ENCODE results near the gene GPX5.

DNA sequence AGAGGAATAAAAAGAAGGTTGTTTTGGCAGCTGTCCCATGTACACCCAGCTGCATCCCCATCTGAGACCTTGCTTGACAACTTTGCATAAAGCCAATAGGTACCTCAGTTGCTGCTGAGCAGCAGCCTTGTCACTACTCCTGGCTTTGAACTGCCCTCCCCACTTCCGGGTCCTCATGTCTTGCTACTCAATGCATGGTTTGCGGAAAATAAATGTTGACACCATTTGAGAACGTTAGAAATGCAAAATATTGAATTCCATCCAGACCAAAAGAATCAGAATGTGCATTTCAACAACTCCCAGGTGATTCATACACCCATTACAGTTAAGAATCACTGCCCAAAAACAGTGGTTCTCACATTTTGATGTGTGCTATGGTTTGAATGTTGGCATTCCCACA is 32.9 kb downstream of the GPX5 start:
- TF ChIP-seq CTCF (conservative IDR thresholded peaks at IDR 0.05; ENCODE audit: low read depth, low read length) (no peak), EZH2 (IDR thresholded peaks at IDR 0.05; ENCODE audit: borderline replicate concordance, low read depth, low read length, poor library complexity, severe bottlenecking) (no peak)
